Naive thymus-derived CD4-positive, alpha-beta T cell (primary cell): ENCODE measurements around the gene PDE4D. TPM values are rescaled to one million over a fixed set of nuclear protein-coding genes. Genes with fewer than 3 reads are reported as not detected.
A peak's percentile ranks its signal among the peaks of the same experiment; 100 is the strongest.
"Not testable (repeated sequence)": the region's sequence is repeated elsewhere in the genome, so short reads cannot be mapped to it uniquely, and the experiment has no call there.

Experiments
- ATAC-seq: fragments of 150-1000 bp; cut with Tn5 transposase; 2 replicates; pipeline ENCODE4 v1.10.0; 2021; ENCODE audit warnings: mild to moderate bottlenecking, moderate library complexity
- CTCF ChIA-PET: fragments of 350-600 bp; sonication (Branson Sonifier 250); formaldehyde crosslinking; loops from one replicate; lab custom pipeline; 2021; ENCODE audit warnings: antibody characterized with exemption; lab: Charles Lee
- POLR2A ChIA-PET: fragments of 350-600 bp; sonication (Branson Sonifier 250); formaldehyde crosslinking; loops from one replicate; lab custom pipeline; 2021; ENCODE audit warnings: antibody characterized with exemption, inconsistent platforms; lab: Charles Lee
- DNase-seq, 9 donors: peaks; one replicate each; pipeline versions ENCODE4 v3.0.0 to v3.0.0-alpha.2; 2020 to 2022; ENCODE audit warnings: mixed read lengths in 1 of 9
- H3K27ac ChIP-seq: one replicate; pipeline ENCODE4 v1.7.0; 2013; ENCODE audit warnings: mild to moderate bottlenecking, low read depth, low read length, moderate library complexity
- H3K27me3 ChIP-seq, 2 donors: one replicate each; pipeline ENCODE4 v1.7.0; 2013; ENCODE audit warnings: low read length in 2 of 2, mild to moderate bottlenecking in 2 of 2, moderate library complexity in 2 of 2; ENCODE audit not compliant: control insufficient read depth in 2 of 2, insufficient read depth in 2 of 2
- H3K36me3 ChIP-seq, 3 experiments: 1 replicate in 2 of 3; 2 replicates in 1 of 3; pipeline ENCODE4 v1.7.0; 2013; ENCODE audit warnings: low read length in 3 of 3, mild to moderate bottlenecking in 3 of 3, moderate library complexity in 1 of 3; ENCODE audit not compliant: insufficient read depth in 3 of 3, control insufficient read depth in 2 of 3
- H3K4me1 ChIP-seq, 2 donors: one replicate each; pipeline ENCODE4 v1.7.0; 2013; ENCODE audit warnings: low read length in 2 of 2, mild to moderate bottlenecking in 2 of 2, moderate library complexity in 1 of 2; ENCODE audit not compliant: control insufficient read depth in 2 of 2, insufficient read depth in 2 of 2
- H3K4me3 ChIP-seq: 2 replicates; pipeline ENCODE4 v1.7.0; 2013; ENCODE audit warnings: mild to moderate bottlenecking, low read length
- H3K9me3 ChIP-seq, 3 experiments: 1 replicate in 2 of 3; 2 replicates in 1 of 3; pipeline ENCODE4 v1.7.0; 2013; ENCODE audit warnings: low read length in 3 of 3; ENCODE audit not compliant: control insufficient read depth in 2 of 3
- H3K27ac Mint-ChIP-seq, 9 donors: one replicate each; pipeline ENCODE4 v1.8.0; 2020 to 2022; ENCODE audit warnings: mixed read lengths in 9 of 9, mild to moderate bottlenecking in 8 of 9, moderate library complexity in 5 of 9, inconsistent platforms in 2 of 9
- H3K27me3 Mint-ChIP-seq, 5 donors: one replicate each; pipeline ENCODE4 v1.8.0; 2021 to 2022; ENCODE audit warnings: mixed read lengths in 5 of 5, mild to moderate bottlenecking in 1 of 5
- H3K36me3 Mint-ChIP-seq, 5 donors: one replicate each; pipeline ENCODE4 v1.8.0; 2020 to 2022; ENCODE audit warnings: mixed read lengths in 5 of 5, mild to moderate bottlenecking in 3 of 5, inconsistent platforms in 1 of 5
- H3K4me1 Mint-ChIP-seq, 7 donors: one replicate each; pipeline ENCODE4 v1.8.0; 2020 to 2022; ENCODE audit warnings: mixed read lengths in 7 of 7, mild to moderate bottlenecking in 3 of 7, inconsistent platforms in 1 of 7
- H3K4me3 Mint-ChIP-seq, 10 donors: one replicate each; pipeline ENCODE4 v1.8.0; 2020 to 2022; ENCODE audit warnings: mild to moderate bottlenecking in 10 of 10, mixed read lengths in 10 of 10, moderate library complexity in 6 of 10, inconsistent platforms in 2 of 10
- H3K9me3 Mint-ChIP-seq, 11 donors: one replicate each; pipeline ENCODE4 v1.8.0; 2020 to 2022; ENCODE audit warnings: mixed read lengths in 11 of 11, mild to moderate bottlenecking in 4 of 11, inconsistent platforms in 1 of 11, moderate library complexity in 1 of 11
- intact Hi-C, 2 donors: fragments of 100-400 bp; cut with micrococcal nuclease; formaldehyde crosslinking; loops; one replicate each; pipeline ENCODE4 v1.15.1; 2023
- polyA plus RNA-seq, 2 donors: library from polyadenylated mRNA; unstranded; fragments of 300-500 nt; fragmentation: Illumina TruSeq; gene quantifications; one replicate each; pipeline ENCODE4 v1.2.3, GENCODE V29; 2021
- total RNA-seq, 6 experiments: library from RNA in 5 of 6; stranded (reverse) in 5 of 6; gene quantifications; 1 replicate in 5 of 6; 2 replicates in 1 of 6; pipeline ENCODE4 v1.2.3 and lab custom pipeline; 2021 to 2026

PDE4D gene
- total and polyA plus RNA-seq, 7 experiments from 2014 or later: 4.9 to 102 (median 38.8) TPM

DNA sequence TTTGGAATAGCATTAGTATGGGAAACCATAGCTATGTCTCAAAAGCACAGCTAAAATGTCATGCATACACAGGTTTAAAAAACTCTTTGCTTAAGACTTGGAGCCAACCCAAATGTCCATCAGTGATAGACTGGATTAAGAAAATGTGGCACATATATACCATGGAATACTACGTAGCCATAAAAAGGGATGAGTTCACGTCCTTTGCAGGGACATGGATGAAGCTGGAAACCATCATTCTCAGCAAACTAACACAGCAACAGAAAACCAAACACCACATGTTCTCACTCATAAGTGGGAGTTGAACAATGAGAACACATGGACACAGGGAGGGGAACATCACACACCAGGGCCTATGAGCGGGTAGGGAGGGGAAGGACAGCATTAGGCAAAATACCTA is 897.7 kb downstream of the PDE4D start:
- POLR2A ChIA-PET, H3K27me3 Mint-ChIP-seq, H3K4me1 ChIP-seq, H3K4me3 Mint-ChIP-seq, ATAC-seq, H3K27ac ChIP-seq, H3K36me3 ChIP-seq, H3K4me3 ChIP-seq, DNase-seq, H3K27me3 ChIP-seq, H3K27ac Mint-ChIP-seq, H3K9me3 Mint-ChIP-seq, H3K9me3 ChIP-seq: not testable (repeated sequence)
- CTCF ChIA-PET: interaction anchor here (0.5 to 0.6 kb wide), 2 partner anchors 181 to 196 kb away, joined by 3 to 4 read pairs; no protein-coding TSS in a partner anchor
- H3K36me3 Mint-ChIP-seq: peaks cover 0 to 31% (median 17%) of the 10 kb centered on the region in 5 donors
- intact Hi-C loops: loop anchor here in 1 of 2 donors (1.0 kb wide), 1 partner anchor 12 kb away; no protein-coding TSS in a partner anchor
- peaks cover 7 to 43% (median 26%) of the 10 kb centered on the region in 7 donors for H3K4me1 Mint-ChIP-seq

- Histone ChIP-seq H3K4me1 (no peaks in the 10 kb centered on the region), H3K27ac (no peak overlapping the region), H3K4me3 (no peak overlapping the region), H3K36me3 (peaks cover 0 to 15% (median 0%) of the 10 kb centered on the region in 3 experiments), H3K27me3 (no peaks in the 10 kb centered on the region), H3K9me3 (no peaks in the 10 kb centered on the region)
- Mint-ChIP-seq H3K27ac (no peak overlapping the region), H3K36me3 (peaks cover 0 to 28% (median 20%) of the 10 kb centered on the region in 5 donors), H3K9me3 (peaks cover 0 to 2% (median 0%) of the 10 kb centered on the region in 11 donors), H3K4me3 (no peak overlapping the region), H3K27me3 (no peaks in the 10 kb centered on the region), H3K4me1 (peaks cover 0 to 29% (median 6%) of the 10 kb centered on the region in 7 donors)
- intact Hi-C loops: no loop called here
- POLR2A ChIA-PET: no interaction called here
- CTCF ChIA-PET: no interaction called here
- DNase-seq (no peak), ATAC-seq (no peak)
Measured at GRCh38 chr5:58993461-58993860, 900.1 kb downstream of the PDE4D start.

DNA sequence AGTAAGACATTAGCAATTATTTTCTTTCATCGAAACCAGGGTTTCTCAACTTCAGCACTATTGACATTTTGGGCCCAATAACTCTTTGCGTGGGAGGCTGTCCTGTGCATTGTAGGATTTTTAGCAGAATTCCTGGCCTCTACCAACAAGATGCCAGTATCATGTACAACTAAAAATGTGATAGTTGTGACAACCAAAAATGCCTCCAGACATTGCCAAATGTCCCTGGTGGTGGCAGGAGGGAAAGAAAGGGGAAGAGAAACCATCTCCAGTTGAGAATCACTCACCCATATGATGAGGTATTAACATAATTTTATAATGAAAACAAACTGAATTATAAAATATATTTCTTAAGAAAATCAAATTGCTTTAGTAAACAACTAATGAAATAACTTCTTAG is 904.6 kb downstream of the PDE4D start:
- POLR2A ChIA-PET: no interaction called here
- H3K27ac Mint-ChIP-seq: no peak overlapping the region

GRCh38 chr5:58987193-58987592 is 906.3 kb downstream of the PDE4D start:
- Histone ChIP-seq H3K4me3 (no peak overlapping the region), H3K27ac (no peak overlapping the region), H3K36me3 (peaks cover 0 to 43% (median 7%) of the 10 kb centered on the region in 3 experiments), H3K4me1 (no peaks in the 10 kb centered on the region), H3K27me3 (no peaks in the 10 kb centered on the region), H3K9me3 (no peaks in the 10 kb centered on the region)
- Mint-ChIP-seq H3K9me3 (peaks cover 0 to 2% (median 0%) of the 10 kb centered on the region in 11 donors), H3K36me3 (peaks cover 9 to 58% (median 39%) of the 10 kb centered on the region in 5 donors), H3K4me3 (no peak overlapping the region), H3K27me3 (no peaks in the 10 kb centered on the region), H3K4me1 (peaks cover 0 to 25% (median 0%) of the 10 kb centered on the region in 7 donors), H3K27ac (no peak overlapping the region)
- no peak for DNase-seq
- CTCF ChIA-PET: interaction anchor here (0.6 to 1.1 kb wide), 3 partner anchors 101 to 810 kb away, joined by 3 to 4 read pairs (median 3); no protein-coding TSS in a partner anchor
- intact Hi-C loops: no loop called here
- no peak for ATAC-seq
- POLR2A ChIA-PET: no interaction called here

More for the DNA sequence above, 904.6 kb downstream of the PDE4D start:
- intact Hi-C loops: no loop called here
- Histone ChIP-seq H3K4me1 (no peaks in the 10 kb centered on the region), H3K36me3 (peaks cover 0 to 29% (median 7%) of the 10 kb centered on the region in 3 experiments), H3K9me3 (no peaks in the 10 kb centered on the region), H3K27ac (no peak overlapping the region), H3K27me3 (no peaks in the 10 kb centered on the region), H3K4me3 (no peak overlapping the region)
- CTCF ChIA-PET: no interaction called here
- Mint-ChIP-seq H3K27me3 (no peaks in the 10 kb centered on the region), H3K9me3 (peaks cover 0 to 2% (median 0%) of the 10 kb centered on the region in 11 donors), H3K36me3 (peaks cover 9 to 49% (median 29%) of the 10 kb centered on the region in 5 donors), H3K4me3 (no peak overlapping the region), H3K4me1 (peaks cover 0 to 19% (median 0%) of the 10 kb centered on the region in 7 donors)
- ATAC-seq (no peak), DNase-seq (no peak)

DNA sequence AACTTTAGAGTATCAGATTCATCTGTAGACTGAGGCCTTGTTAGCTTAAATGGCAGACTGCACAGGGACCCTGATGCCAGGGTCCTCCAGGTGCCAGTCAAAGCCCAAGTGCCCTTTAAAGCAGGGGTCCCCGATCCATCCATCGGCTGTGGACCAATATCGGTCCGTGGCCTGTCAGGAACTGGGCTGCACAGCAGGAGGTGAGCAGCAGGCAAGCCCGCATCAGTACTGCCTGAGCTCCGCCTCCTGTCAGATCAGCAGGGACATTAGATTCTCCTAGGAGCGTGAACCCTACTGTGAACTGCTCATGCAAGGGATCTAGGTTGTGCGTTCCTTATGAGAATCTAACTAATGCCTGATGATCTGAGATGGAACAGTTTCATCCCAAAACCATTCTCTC is 907.2 kb downstream of the PDE4D start:
- H3K36me3 Mint-ChIP-seq: peaks cover 9 to 58% (median 34%) of the 10 kb centered on the region in 5 donors
- Histone ChIP-seq H3K9me3 (no peaks in the 10 kb centered on the region), H3K27me3 (no peaks in the 10 kb centered on the region), H3K4me3 (no peak overlapping the region), H3K4me1 (no peaks in the 10 kb centered on the region), H3K27ac (no peak overlapping the region), H3K36me3 (peaks cover 0 to 50% (median 7%) of the 10 kb centered on the region in 3 experiments)
- CTCF ChIA-PET: no interaction called here
- no peak overlapping the region for H3K4me3 Mint-ChIP-seq
- peak overlapping the region in 1 of 9 donors; percentile 51 for H3K27ac Mint-ChIP-seq
- DNase-seq: no peak
- no peaks in the 10 kb centered on the region for H3K27me3 Mint-ChIP-seq
- POLR2A ChIA-PET: no interaction called here
- peaks cover 0 to 2% (median 0%) of the 10 kb centered on the region in 11 donors for H3K9me3 Mint-ChIP-seq
- intact Hi-C loops: no loop called here
- peaks cover 0 to 22% (median 0%) of the 10 kb centered on the region in 7 donors for H3K4me1 Mint-ChIP-seq
- ATAC-seq: no peak

DNA sequence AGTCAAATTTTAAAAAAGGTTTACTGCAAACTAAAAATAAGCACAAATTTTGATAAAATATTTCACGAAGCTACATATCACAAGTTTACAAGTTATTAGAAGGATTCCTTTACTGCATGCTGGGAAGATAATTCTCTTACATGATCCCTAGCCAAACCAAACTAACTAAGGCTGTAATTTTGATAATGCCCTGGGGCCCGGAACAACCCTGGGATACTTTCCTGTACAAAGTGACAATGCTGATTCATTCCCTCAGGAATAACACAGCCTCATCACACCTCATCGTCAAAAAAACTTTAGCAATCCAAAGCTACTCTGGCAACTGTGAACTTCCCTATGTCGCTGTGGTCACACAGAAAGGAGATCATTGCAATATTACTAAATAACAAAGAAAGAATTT is 907.8 kb downstream of the PDE4D start:
- Mint-ChIP-seq H3K9me3 (peaks cover 0 to 2% (median 0%) of the 10 kb centered on the region in 11 donors), H3K27me3 (no peaks in the 10 kb centered on the region), H3K27ac (peak overlapping the region in 1 of 9 donors; percentile 51), H3K36me3 (peaks cover 9 to 61% (median 35%) of the 10 kb centered on the region in 5 donors), H3K4me1 (peaks cover 0 to 20% (median 0%) of the 10 kb centered on the region in 7 donors), H3K4me3 (no peak overlapping the region)
- peaks cover 0 to 54% (median 7%) of the 10 kb centered on the region in 3 experiments for H3K36me3 ChIP-seq
- H3K4me1 ChIP-seq: no peaks in the 10 kb centered on the region
- ATAC-seq: no peak
- no peaks in the 10 kb centered on the region for H3K27me3 ChIP-seq
- no peaks in the 10 kb centered on the region for H3K9me3 ChIP-seq
- ChIA-PET POLR2A (no interaction called here), CTCF (no interaction called here)
- no peak overlapping the region for H3K4me3 ChIP-seq
- no peak overlapping the region for H3K27ac ChIP-seq
- intact Hi-C loops: loop anchor here in 1 of 2 donors (2.0 kb wide), 1 partner anchor 13 kb away; no protein-coding TSS in a partner anchor
- no peak for DNase-seq
